Type B pancreatic cell (in vitro differentiated cells): ENCODE results near the gene C1orf159. TPM values are rescaled to one million over a fixed set of nuclear protein-coding genes. Genes with fewer than 3 reads are reported as not detected.

Experiments
- DNase-seq: peaks from one replicate; pipeline ENCODE4 v3.0.0; 2021; ENCODE audit warnings: mixed read lengths; ENCODE audit not compliant: unreplicated experiment; ENCODE audit errors: extremely low spot score
- H3K27ac Mint-ChIP-seq: 2 replicates; pipeline ENCODE4 v1.8.0; 2021; ENCODE audit warnings: mild to moderate bottlenecking, mixed read lengths
- H3K27me3 Mint-ChIP-seq: 2 replicates; pipeline ENCODE4 v1.8.0; 2021; ENCODE audit warnings: mixed read lengths
- H3K36me3 Mint-ChIP-seq: 2 replicates; pipeline ENCODE4 v1.8.0; 2021; ENCODE audit warnings: mixed read lengths
- H3K4me1 Mint-ChIP-seq: one replicate; pipeline ENCODE4 v1.8.0; 2021; ENCODE audit warnings: mixed read lengths; ENCODE audit not compliant: unreplicated experiment
- H3K4me3 Mint-ChIP-seq: 2 replicates; pipeline ENCODE4 v1.8.0; 2021; ENCODE audit warnings: mild to moderate bottlenecking, mixed read lengths
- H3K9me3 Mint-ChIP-seq: 2 replicates; pipeline ENCODE4 v1.8.0; 2021; ENCODE audit warnings: mixed read lengths
- total RNA-seq: library from RNA; stranded (reverse); gene quantifications from 2 replicates; pipeline ENCODE4 v1.2.1, GENCODE V29; 2021; ENCODE audit warnings: low replicate concordance
- TF ChIP-seq, protein P1 (sequence below): fragments of 200-600 bp; sonication (generic); conservative IDR thresholded peaks from 2 replicates; pipeline ENCODE4 v1.5.0; 2021; ENCODE audit warnings: antibody characterized with exemption, mild to moderate bottlenecking

Gene C1orf159
- total RNA-seq, 1 donor from 2014 or later: 21.2 TPM

DNA sequence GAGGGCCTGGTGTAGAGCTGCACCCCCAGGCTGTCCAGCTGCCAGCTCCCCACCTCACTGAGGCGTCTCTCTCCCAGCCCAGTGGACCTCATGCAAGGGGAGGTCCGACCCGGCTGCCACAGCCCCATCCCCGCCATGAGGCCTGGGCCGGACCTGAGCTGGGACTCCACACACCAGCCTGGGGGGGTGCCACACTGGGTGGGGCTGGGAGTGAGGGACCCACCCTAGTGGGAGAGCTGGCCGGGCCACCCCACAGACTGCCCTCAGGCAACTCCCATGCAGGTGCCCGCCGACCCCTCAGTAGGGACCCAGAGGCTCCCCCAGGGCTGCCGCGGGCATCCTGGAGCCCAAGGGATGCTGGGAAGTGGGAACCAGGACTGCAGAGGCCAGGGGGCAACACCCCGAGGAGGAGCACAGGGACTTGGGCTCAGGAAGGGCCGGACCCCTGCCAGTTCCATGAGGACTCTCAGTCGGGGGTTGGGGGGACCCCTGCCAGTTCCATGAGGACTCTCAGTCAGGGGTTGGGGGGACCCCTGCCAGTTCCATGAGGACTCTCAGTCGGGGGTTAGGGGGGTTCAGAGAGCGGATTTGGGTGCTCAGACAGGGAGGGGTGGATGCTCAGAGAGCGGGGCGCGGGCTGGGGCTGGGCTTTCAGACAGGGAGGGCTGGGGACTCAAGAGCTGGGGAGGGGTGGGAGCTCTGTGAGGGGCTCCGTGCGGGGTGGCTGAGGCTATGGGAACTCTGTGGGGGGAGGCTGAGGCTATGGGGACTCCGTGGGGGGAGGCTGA lies 40.5 kb downstream of the C1orf159 start:
- no peaks in the 10 kb centered on the region for H3K36me3 Mint-ChIP-seq
- peaks cover 4% of the 10 kb centered on the region for H3K27me3 Mint-ChIP-seq
- H3K9me3 Mint-ChIP-seq: no peaks in the 10 kb centered on the region
- no peak overlapping the region for H3K4me3 Mint-ChIP-seq
- peak; percentile 68 for DNase-seq
- TF ChIP-seq, protein P1, sequence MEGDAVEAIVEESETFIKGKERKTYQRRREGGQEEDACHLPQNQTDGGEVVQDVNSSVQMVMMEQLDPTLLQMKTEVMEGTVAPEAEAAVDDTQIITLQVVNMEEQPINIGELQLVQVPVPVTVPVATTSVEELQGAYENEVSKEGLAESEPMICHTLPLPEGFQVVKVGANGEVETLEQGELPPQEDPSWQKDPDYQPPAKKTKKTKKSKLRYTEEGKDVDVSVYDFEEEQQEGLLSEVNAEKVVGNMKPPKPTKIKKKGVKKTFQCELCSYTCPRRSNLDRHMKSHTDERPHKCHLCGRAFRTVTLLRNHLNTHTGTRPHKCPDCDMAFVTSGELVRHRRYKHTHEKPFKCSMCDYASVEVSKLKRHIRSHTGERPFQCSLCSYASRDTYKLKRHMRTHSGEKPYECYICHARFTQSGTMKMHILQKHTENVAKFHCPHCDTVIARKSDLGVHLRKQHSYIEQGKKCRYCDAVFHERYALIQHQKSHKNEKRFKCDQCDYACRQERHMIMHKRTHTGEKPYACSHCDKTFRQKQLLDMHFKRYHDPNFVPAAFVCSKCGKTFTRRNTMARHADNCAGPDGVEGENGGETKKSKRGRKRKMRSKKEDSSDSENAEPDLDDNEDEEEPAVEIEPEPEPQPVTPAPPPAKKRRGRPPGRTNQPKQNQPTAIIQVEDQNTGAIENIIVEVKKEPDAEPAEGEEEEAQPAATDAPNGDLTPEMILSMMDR: no peak
- H3K4me1 Mint-ChIP-seq: peaks cover 4% of the 10 kb centered on the region
- H3K27ac Mint-ChIP-seq: no peak overlapping the region

DNA sequence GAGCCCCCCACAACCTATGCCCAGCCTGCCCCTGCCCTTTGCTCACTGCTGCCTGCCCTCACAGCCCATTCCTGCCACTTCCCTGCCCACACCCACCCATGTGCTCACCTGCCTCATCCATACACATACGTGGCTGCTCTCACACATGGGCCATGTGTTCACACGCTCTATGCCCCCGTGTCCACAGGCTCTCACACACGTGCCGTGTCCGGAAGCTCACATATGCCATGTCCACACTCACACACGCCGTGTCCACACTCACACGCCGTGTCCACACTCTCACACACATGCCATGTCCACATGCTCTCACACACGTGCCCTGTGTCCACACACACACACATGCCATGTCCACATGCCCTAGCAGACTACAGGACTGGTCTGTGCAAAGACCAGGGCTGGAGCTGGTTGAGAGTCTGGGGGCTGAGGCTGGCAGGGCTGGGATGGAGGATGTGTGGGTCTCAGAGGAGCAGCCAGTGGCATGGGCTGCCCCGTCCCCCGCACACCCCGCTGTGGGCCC lies 41.2 kb downstream of the C1orf159 start:
- no peak for DNase-seq
- Mint-ChIP-seq H3K36me3 (no peaks in the 10 kb centered on the region), H3K4me3 (peak overlapping the region; percentile 75), H3K4me1 (peaks cover 8% of the 10 kb centered on the region), H3K9me3 (no peaks in the 10 kb centered on the region), H3K27me3 (peaks cover 4% of the 10 kb centered on the region), H3K27ac (peak overlapping the region; percentile 83)
- TF ChIP-seq, protein P1: no peak

DNA sequence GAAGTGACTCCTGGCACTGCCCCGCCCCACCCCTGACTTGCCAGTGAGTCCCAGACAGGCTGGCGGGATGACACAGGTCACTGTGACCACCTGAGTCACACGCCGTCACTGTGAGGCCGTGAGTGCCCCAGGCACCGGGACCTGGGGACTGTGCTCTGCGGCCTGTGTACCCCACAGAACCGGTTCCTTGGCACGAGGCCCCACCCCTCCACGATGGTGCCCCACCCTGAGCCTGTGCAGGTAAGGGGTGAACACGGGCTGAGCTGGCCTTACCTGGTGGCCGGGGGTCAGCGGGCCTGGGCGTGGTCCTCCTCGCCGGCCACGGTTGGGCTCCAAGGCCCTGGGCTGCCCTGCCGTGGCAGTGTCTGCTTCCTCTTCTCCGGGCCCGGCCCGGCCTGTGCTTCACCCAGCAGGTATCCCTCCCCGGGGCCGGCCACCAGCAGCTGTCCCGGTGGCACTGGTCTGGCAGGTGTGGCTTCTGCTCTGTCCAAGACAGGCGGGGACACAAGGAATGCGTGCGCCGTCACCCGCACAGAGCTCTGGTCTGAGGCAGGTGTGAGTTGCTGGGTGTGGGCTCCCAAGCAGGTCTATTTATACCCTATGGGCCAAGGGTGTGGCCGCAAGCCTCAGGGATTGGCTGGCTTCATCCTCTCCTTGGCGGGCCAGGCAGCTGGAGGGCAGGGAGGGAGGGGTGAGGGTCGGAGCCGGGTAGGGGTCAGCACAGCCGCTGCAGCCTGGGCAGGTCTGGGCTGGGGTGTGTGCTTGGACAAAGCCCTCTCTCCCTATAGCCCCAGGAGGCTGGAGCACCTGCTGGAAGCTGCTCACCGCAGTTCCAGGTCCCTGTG lies 41.9 kb downstream of the C1orf159 start, which contains the start of gene RNF223:
Gene RNF223 (minus strand): TSS at position 564 of the 845 bp plus-strand sequence. CDS start 1,740 bp downstream, outside the sequence.
- H3K9me3 Mint-ChIP-seq: no peaks in the 10 kb centered on the region
- H3K4me1 Mint-ChIP-seq: peaks cover 8% of the 10 kb centered on the region
- H3K4me3 Mint-ChIP-seq: peak within 1 kb of the TSS; percentile 75
- no peak for DNase-seq
- no peaks in the 10 kb centered on the region for H3K36me3 Mint-ChIP-seq
- peaks cover 4% of the 10 kb centered on the region for H3K27me3 Mint-ChIP-seq
- TF ChIP-seq, protein P1: no peak
- peak within 1 kb of the TSS; percentile 83 for H3K27ac Mint-ChIP-seq

DNA sequence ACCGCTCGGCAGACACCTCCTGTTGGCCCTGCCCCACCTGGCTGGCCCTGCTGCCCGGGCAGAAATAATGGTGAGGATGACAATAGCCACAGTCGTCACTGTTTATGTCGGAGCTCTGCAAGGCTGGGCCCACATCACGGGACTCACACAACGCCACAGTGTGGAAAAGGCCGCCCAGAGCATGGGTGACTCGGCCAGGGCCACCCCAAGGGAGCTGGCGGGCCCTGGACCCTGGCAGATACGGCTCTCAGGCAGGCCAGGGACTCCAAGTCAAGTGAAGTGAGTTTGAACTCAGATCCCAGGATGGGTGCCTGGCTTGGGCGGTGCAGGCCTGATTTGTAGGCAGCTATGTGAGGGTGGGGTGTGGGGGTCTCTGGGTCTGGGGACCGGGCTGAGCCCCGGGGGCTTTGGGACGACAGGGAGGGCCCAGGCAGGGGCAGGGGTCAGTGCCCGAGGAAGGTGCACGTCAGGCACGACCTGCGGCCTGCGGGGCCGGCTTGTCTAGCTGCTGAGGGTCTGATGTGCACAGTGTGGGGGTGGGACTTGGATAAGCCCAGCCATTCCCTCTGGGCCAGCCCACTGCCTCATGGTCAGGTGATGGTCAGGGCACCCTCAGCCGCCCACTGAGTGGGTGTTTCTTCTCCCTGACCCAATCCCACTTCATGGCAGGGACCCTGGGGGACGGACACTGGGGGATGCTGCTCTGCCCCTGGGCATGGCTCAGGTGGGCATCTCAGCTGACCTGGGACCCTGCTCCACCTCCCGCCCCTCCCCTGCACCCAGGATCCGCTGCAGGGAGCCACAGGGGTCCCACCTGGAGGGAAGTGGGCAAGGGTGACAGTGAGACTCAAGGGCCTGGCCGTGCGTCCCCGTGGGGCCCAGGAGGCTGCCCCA lies 42.8 kb downstream of the C1orf159 start:
- peak overlapping the region; percentile 78 for H3K27ac Mint-ChIP-seq
- H3K9me3 Mint-ChIP-seq: no peaks in the 10 kb centered on the region
- TF ChIP-seq, protein P1: no peak
- no peaks in the 10 kb centered on the region for H3K36me3 Mint-ChIP-seq
- peaks cover 8% of the 10 kb centered on the region for H3K27me3 Mint-ChIP-seq
- no peak for DNase-seq
- no peak overlapping the region for H3K4me3 Mint-ChIP-seq
- peaks cover 8% of the 10 kb centered on the region for H3K4me1 Mint-ChIP-seq
